HepG2 (cell line): ENCODE data around the gene S1PR2. TPM values are rescaled to one million over a fixed set of nuclear protein-coding genes. Genes with fewer than 3 reads are reported as not detected.

Experiments
- ADNP ChIP-seq: sonication (generic); formaldehyde crosslinking; IDR thresholded peaks from 2 replicates; pipeline ENCODE4 v1.4.0; 2020; ENCODE audit warnings: missing genetic modification reagents
- FOXK1 ChIP-seq: sonication (generic); formaldehyde crosslinking; IDR thresholded peaks from 2 replicates; pipeline ENCODE4 v1.4.0; 2020; ENCODE audit warnings: low read depth, missing genetic modification reagents, borderline replicate concordance
- JDP2 ChIP-seq: sonication (generic); formaldehyde crosslinking; IDR thresholded peaks from 2 replicates; pipeline ENCODE4 v1.8.1; 2022; ENCODE audit warnings: missing genetic modification reagents, borderline replicate concordance
- NR2F6 ChIP-seq, 2 experiments: IDR thresholded peaks; 2 replicates each; pipeline ENCODE4 v1.6.1; 2016; ENCODE audit warnings: antibody characterized with exemption in 1 of 2, mild to moderate bottlenecking in 1 of 2
- RBM39 ChIP-seq: fragments of 200-400 bp; formaldehyde crosslinking; IDR thresholded peaks from one replicate; pipeline ENCODE4 v1.6.1; 2018; ENCODE audit warnings: antibody characterized with exemption, mild to moderate bottlenecking, low read depth, low read length; ENCODE audit not compliant: poor library complexity, severe bottlenecking
- SALL1 ChIP-seq: sonication (generic); formaldehyde crosslinking; IDR thresholded peaks from 2 replicates; pipeline ENCODE4 v1.8.0; 2022; ENCODE audit warnings: mild to moderate bottlenecking, missing genetic modification reagents
- SMAD3 ChIP-seq: sonication (generic); formaldehyde crosslinking; IDR thresholded peaks from 2 replicates; pipeline ENCODE4 v1.4.0; 2020; ENCODE audit warnings: missing genetic modification reagents
- SMC3 ChIP-seq: IDR thresholded peaks from 2 replicates; pipeline ENCODE4 v1.6.1; 2011; ENCODE audit warnings: low read length, improper control_type of control experiment
- STAT6 ChIP-seq: sonication (generic); formaldehyde crosslinking; IDR thresholded peaks from 2 replicates; pipeline ENCODE4 v1.4.0; 2020; ENCODE audit warnings: missing genetic modification reagents, mild to moderate bottlenecking, borderline replicate concordance
- TFDP2 ChIP-seq: sonication (generic); formaldehyde crosslinking; IDR thresholded peaks from 2 replicates; pipeline ENCODE4 v1.4.0; 2020; ENCODE audit warnings: missing genetic modification reagents
- ZFX ChIP-seq: sonication (generic); formaldehyde crosslinking; IDR thresholded peaks from 2 replicates; pipeline ENCODE4 v1.4.0; 2020; ENCODE audit warnings: mild to moderate bottlenecking, low read depth, missing genetic modification reagents, moderate library complexity
- ZMYM3 ChIP-seq: sonication (generic); formaldehyde crosslinking; IDR thresholded peaks from 2 replicates; pipeline ENCODE4 v1.5.1; 2020; ENCODE audit warnings: mild to moderate bottlenecking, missing genetic modification reagents
- ZNF687 ChIP-seq: sonication (generic); formaldehyde crosslinking; IDR thresholded peaks from 2 replicates; pipeline ENCODE4 v1.5.1; 2020; ENCODE audit warnings: mild to moderate bottlenecking, missing genetic modification reagents, moderate library complexity
- ZNF691 ChIP-seq: sonication (generic); formaldehyde crosslinking; IDR thresholded peaks from 2 replicates; pipeline ENCODE4 v1.4.0; 2020; ENCODE audit warnings: missing genetic modification reagents, low read depth, mild to moderate bottlenecking, borderline replicate concordance
- polyA plus RNA-seq, 8 experiments: library from polyadenylated mRNA; depleted of rRNA in 3 of 8; stranded (reverse) in 7 of 8; unstranded in 1 of 8; fragments of >200 nt; fragmentation: Illumina TruSeq in 4 of 8; extraction: Trizol in 4 of 8; gene quantifications; 2 replicates each; pipeline versions ENCODE4 v1.2.1 to v1.2.3, GENCODE V29; 2011 to 2016; ENCODE audit warnings: low read depth in 4 of 8, missing spikeins in 1 of 8, mixed read lengths in 1 of 8; ENCODE audit not compliant: insufficient read depth in 1 of 8
- total RNA-seq, 5 experiments: library from RNA; depleted of rRNA; stranded (reverse); fragments of >200 nt; fragmentation: Illumina TruSeq; extraction: Trizol; gene quantifications; 2 replicates each; pipeline ENCODE4 v1.2.3, GENCODE V29; 2016; ENCODE audit warnings: low read depth in 1 of 5

S1PR2 gene
- total and polyA plus RNA-seq, 2 of the 13 experiments (the other 11 are each of a cell fraction or from before 2014, with no cell fraction given): 0.91 to 1.3 TPM

GRCh38 chr19:10269333-10270179 lies 38.4 kb upstream of the S1PR2 start (continued):
- TF ChIP-seq SMC3: peak; percentile 35; the same call in 1 of the 2 replicates
- TF ChIP-seq NR2F6 (IDR thresholded peaks at IDR 0.05): no peak
- 0 out of 2 replicates have a peak, but pooled peaks have one; percentile 28 for TF ChIP-seq NR2F6 (CRISPR knock-in tag; IDR thresholded peaks at IDR 0.05)
- TF ChIP-seq FOXK1 (CRISPR knock-in tag): no peak
- peak; percentile 68 for TF ChIP-seq ZMYM3
- no peak for TF ChIP-seq JDP2 (CRISPR knock-in tag)
- 0 out of 2 replicates have a peak, but pooled peaks have one; percentile 44 for TF ChIP-seq ZFX (CRISPR knock-in tag)
- TF ChIP-seq ADNP: 0 out of 2 replicates have a peak, but pooled peaks have one; percentile 48
- TF ChIP-seq SMAD3: 0 out of 2 replicates have a peak, but pooled peaks have one; percentile 37
- TF ChIP-seq STAT6 (CRISPR knock-in tag): no peak
- no peak for TF ChIP-seq ZNF691 (CRISPR knock-in tag)
- TF ChIP-seq TFDP2 (CRISPR knock-in tag): 0 out of 2 replicates have a peak, but pooled peaks have one; percentile 45
- TF ChIP-seq SALL1 (CRISPR knock-in tag): peak; percentile 35; the same call in 1 of the 2 replicates
- peak; percentile 49 for TF ChIP-seq ZNF687 (CRISPR knock-in tag)
- peak; percentile 21 for TF ChIP-seq RBM39
